H1 (cell line): ENCODE measurements around the gene SH3RF3.

Experiments used
- CREB1 ChIP-seq: IDR thresholded peaks from 2 replicates; pipeline ENCODE4 v1.6.1; 2012; ENCODE audit warnings: inconsistent platforms
- FOSL1 ChIP-seq: IDR thresholded peaks from 2 replicates; pipeline ENCODE4 v1.6.1; 2011; ENCODE audit warnings: mild to moderate bottlenecking, low read depth, low read length, moderate library complexity; ENCODE audit not compliant: insufficient read depth
- HDAC2 ChIP-seq, 2 experiments: fragments of 300-600 bp in 1 of 2; sonication (generic) in 1 of 2; IDR thresholded peaks; 2 replicates each; pipeline ENCODE4 v1.6.1; 2011 to 2012; ENCODE audit warnings: low read depth in 2 of 2, low read length in 2 of 2, mild to moderate bottlenecking in 2 of 2, moderate library complexity in 2 of 2, borderline replicate concordance in 1 of 2, inconsistent platforms in 1 of 2
- POLR2AphosphoS5 ChIP-seq: IDR thresholded peaks from 2 replicates; pipeline ENCODE4 v1.6.1; 2011; ENCODE audit warnings: low read depth, low read length
- TF ChIP-seq, protein P1 (sequence below), 3 experiments: IDR thresholded peaks; 1 replicate in 2 of 3; 2 replicates in 1 of 3; pipeline versions ENCODE4 v1.5.1 to v1.6.1; 2011; ENCODE audit warnings: low read length in 3 of 3, mild to moderate bottlenecking in 3 of 3, inconsistent platforms in 2 of 3, low read depth in 1 of 3, moderate library complexity in 1 of 3; ENCODE audit not compliant: insufficient read depth in 1 of 3; ENCODE audit errors: control extremely low read depth in 1 of 3

DNA sequence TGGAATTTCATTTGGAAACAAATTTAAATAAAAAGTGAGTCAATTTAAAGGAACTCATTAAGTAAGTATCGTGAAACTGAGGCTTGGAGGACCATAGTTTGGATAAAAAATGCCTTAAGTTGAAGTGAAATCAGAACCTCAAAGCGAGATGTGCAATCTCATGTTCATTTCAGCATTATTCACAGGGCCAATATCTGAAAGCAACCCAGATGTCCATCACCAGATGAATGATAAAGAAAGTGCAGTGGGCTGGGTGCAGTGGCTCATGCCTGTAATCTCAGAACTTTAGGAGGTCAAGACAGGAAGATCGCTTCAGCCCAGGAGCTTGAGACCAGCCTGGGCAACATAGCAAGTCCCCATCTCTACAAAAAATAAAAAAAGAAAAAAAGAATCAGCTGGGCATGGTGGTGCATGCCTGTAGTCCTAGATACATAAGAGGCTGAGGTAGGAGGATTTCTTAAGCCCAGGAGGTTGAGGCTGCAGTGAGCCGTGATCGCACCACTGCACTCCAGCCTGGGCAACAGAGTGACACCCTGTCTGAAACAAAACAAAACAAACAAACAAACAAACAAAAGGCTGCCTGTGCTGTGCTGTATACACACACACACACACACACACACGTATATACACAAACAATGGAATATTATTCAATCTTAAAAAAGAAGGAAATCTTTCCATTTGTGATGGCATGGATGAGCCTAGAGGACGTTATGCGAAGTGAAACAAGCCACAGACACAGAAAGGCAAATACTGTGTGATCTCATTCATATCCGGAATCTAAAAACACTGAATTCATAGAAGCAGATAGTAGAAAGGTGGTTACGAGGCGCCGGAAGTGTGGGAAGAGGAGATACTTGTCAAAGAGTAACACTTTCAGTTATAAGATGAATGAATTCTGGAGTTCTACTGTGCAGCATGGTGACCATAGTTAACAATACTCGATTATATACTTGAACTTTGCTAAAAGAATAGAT lies 14.5 kb downstream of the SH3RF3 start:
- TF ChIP-seq, protein P1, sequence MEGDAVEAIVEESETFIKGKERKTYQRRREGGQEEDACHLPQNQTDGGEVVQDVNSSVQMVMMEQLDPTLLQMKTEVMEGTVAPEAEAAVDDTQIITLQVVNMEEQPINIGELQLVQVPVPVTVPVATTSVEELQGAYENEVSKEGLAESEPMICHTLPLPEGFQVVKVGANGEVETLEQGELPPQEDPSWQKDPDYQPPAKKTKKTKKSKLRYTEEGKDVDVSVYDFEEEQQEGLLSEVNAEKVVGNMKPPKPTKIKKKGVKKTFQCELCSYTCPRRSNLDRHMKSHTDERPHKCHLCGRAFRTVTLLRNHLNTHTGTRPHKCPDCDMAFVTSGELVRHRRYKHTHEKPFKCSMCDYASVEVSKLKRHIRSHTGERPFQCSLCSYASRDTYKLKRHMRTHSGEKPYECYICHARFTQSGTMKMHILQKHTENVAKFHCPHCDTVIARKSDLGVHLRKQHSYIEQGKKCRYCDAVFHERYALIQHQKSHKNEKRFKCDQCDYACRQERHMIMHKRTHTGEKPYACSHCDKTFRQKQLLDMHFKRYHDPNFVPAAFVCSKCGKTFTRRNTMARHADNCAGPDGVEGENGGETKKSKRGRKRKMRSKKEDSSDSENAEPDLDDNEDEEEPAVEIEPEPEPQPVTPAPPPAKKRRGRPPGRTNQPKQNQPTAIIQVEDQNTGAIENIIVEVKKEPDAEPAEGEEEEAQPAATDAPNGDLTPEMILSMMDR (IDR thresholded peaks at IDR 0.05; ENCODE audit: control extremely low read depth in 1 of 3, insufficient read depth in 1 of 3, low read depth in 1 of 3, low read length in 3 of 3) = no peak
- no peak for TF ChIP-seq CREB1
- TF ChIP-seq FOSL1 = no peak
- TF ChIP-seq POLR2AphosphoS5 = no peak
- no peak for TF ChIP-seq HDAC2 (IDR thresholded peaks at IDR 0.05; ENCODE audit: borderline replicate concordance in 1 of 2, low read depth in 2 of 2, low read length in 2 of 2)
